ENCODE data around the gene AP5M1.
"Not testable (repeated sequence)": the region's sequence is repeated elsewhere in the genome, so short reads cannot be mapped to it uniquely, and the experiment has no call there.

AP5M1 gene

DNA sequence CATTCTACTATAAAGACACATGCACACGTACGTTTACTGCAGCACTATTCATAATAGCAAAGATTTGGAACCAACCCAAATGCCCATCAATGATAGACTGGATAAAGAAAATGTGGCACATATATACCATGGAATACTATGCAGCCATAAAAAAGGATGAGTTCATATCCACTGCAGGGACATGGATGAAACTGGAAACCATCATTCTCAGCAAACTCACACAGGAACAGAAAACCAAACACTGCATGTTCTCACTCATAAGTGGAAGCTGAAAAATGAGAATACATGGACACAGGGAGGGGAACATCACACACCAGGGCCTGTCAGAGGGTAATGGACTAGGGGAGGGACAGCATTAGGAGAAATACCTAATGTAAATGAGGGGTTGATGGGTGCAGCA, 10.6 kb upstream of the AP5M1 start:
- H3K27ac ChIP-seq (ENCODE audit: low read length); H3K27me3 ChIP-seq (ENCODE audit: low read depth, low read length); H3K4me1 ChIP-seq (ENCODE audit: control insufficient read depth in 1 of 2, insufficient read depth in 2 of 2, low read length in 2 of 2); H3K4me3 ChIP-seq (ENCODE audit: low read depth in 1 of 2, low read length in 2 of 2); H3K36me3 ChIP-seq (ENCODE audit: control insufficient read depth in 1 of 2, insufficient read depth in 2 of 2, low read length in 2 of 2); H3K9me3 ChIP-seq (ENCODE audit: control insufficient read depth in 1 of 2, low read length in 2 of 2): not testable (repeated sequence)

DNA sequence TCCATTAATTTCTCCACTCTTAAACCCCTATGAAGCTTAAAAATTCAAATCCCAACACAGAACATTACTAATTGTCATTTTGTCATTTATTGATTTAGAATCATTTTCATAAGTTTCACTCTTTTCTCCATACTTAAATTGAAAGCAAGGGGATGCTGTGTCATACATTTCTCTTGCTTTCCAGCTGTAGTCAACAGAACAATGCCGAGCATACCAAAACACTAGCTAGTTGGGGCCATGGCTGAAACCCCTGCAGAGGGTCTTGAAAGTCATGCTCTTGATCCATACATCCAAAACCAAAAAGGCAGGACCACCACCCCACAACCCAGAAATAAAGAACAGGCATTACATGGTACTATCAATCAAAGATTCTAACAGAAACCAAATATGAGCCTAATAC, 9.1 kb upstream of the AP5M1 start:
- no peaks in the 10 kb centered on the region for H3K9me3 ChIP-seq (ENCODE audit: control insufficient read depth in 1 of 2, low read length in 2 of 2)
- H3K36me3 ChIP-seq (ENCODE audit: control insufficient read depth in 1 of 2, insufficient read depth in 2 of 2, low read length in 2 of 2): peaks cover 0 to 3% of the 10 kb centered on the region in 2 donors
- H3K4me3 ChIP-seq (ENCODE audit: low read depth in 1 of 2, low read length in 2 of 2): no peak overlapping the region
- H3K27me3 ChIP-seq (ENCODE audit: low read depth, low read length): no peaks in the 10 kb centered on the region
- no peak overlapping the region for H3K27ac ChIP-seq (ENCODE audit: low read length)
- H3K4me1 ChIP-seq (ENCODE audit: control insufficient read depth in 1 of 2, insufficient read depth in 2 of 2, low read length in 2 of 2): peaks cover 5 to 9% of the 10 kb centered on the region in 2 donors

DNA sequence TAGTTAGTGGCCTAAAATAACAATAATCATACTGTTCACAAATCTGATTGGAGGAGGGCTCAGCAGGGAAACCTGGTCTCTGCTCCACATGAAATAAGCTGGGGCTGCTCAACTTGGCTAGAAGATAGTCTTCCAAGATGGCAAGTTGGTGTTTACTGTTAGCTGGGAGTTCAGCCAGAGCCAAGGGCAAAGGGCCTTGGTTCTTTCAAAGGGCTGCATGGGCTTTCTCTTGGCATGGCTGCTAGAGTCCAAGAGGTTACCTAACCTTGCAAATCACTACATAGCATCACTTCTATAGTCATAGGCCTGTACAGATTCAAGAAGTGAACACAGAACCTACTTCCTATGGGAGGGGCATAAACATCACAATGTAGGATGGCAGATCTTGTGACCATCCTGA, 7.2 kb upstream of the AP5M1 start:
- peaks cover 0 to under 1% of the 10 kb centered on the region in 2 donors for H3K36me3 ChIP-seq (ENCODE audit: control insufficient read depth in 1 of 2, insufficient read depth in 2 of 2, low read length in 2 of 2)
- H3K9me3 ChIP-seq (ENCODE audit: control insufficient read depth in 1 of 2, low read length in 2 of 2): no peaks in the 10 kb centered on the region
- no peaks in the 10 kb centered on the region for H3K27me3 ChIP-seq (ENCODE audit: low read depth, low read length)
- no peak overlapping the region for H3K27ac ChIP-seq (ENCODE audit: low read length)
- peaks cover 5 to 12% of the 10 kb centered on the region in 2 donors for H3K4me1 ChIP-seq (ENCODE audit: control insufficient read depth in 1 of 2, insufficient read depth in 2 of 2, low read length in 2 of 2)
- H3K4me3 ChIP-seq (ENCODE audit: low read depth in 1 of 2, low read length in 2 of 2): no peak overlapping the region

DNA sequence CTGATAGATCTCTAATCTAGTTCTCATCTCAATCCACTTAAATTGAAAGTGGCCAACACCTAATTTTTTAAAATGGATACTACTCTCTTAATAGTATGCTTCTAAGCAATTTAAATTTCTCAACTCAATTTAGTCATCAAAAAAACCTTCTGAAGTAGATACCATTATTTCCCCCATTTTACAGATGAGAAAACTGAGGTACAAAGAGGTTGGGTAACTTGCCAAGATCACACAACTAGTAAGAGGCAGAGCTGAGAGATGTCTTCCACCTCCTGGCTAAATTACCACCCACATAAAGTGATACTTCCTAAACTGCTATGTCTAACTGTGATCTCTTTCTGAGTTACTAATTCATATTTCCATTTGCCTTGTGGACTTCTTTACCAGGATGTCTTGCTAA, 6.7 kb upstream of the AP5M1 start:
- Histone ChIP-seq H3K4me1 (ENCODE audit: control insufficient read depth in 1 of 2, insufficient read depth in 2 of 2, low read length in 2 of 2) (peaks cover 5 to 17% of the 10 kb centered on the region in 2 donors), H3K27me3 (ENCODE audit: low read depth, low read length) (no peaks in the 10 kb centered on the region), H3K27ac (ENCODE audit: low read length) (no peak overlapping the region), H3K36me3 (ENCODE audit: control insufficient read depth in 1 of 2, insufficient read depth in 2 of 2, low read length in 2 of 2) (no peaks in the 10 kb centered on the region), H3K4me3 (ENCODE audit: low read depth in 1 of 2, low read length in 2 of 2) (no peak overlapping the region), H3K9me3 (ENCODE audit: control insufficient read depth in 1 of 2, low read length in 2 of 2) (no peaks in the 10 kb centered on the region)

DNA sequence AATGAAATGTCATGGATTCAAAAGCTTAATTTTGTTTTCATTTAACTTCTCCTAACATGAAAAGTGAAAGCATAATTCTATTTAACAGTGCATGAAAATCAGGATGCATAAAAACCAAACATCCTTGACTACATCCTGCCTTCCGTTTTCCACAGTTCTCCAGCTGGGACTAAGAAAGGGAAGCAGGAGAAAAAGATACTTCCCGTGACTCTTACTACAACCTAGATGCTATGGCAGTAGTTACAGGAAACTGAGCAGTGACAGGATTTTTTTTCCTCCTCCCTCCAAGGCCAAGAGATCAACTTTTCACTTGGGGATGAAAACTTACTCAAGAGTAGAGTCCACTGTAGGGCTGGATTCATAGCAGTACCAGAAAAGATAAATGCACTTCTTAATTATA, 2.7 kb upstream of the AP5M1 start:
- Histone ChIP-seq H3K9me3 (ENCODE audit: control insufficient read depth in 1 of 2, low read length in 2 of 2) (no peaks in the 10 kb centered on the region), H3K4me3 (ENCODE audit: low read depth in 1 of 2, low read length in 2 of 2) (no peak overlapping the region), H3K27me3 (ENCODE audit: low read depth, low read length) (no peaks in the 10 kb centered on the region), H3K4me1 (ENCODE audit: control insufficient read depth in 1 of 2, insufficient read depth in 2 of 2, low read length in 2 of 2) (peaks cover 9 to 36% of the 10 kb centered on the region in 2 donors), H3K27ac (ENCODE audit: low read length) (no peak overlapping the region), H3K36me3 (ENCODE audit: control insufficient read depth in 1 of 2, insufficient read depth in 2 of 2, low read length in 2 of 2) (peaks cover 0 to 6% of the 10 kb centered on the region in 2 donors)

DNA sequence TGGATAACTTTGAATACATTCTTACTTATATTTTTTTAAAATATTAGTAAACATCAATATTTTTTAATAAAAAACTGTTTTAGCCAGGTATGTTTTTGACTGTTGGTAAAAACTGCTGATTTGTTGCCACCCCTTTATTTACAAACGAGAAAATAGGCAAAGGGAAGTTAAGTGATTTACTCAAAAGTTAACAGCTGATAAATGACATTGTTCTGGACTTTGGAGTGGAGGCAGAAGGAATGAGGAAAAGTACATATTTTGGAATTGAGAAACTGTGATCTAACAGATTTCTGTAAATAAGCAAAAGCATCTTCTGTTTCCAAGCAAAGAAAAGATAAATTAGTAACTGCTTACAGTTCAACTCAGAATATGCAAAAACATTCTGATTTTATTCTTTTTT, 4.5 kb downstream of the AP5M1 start:
- peaks cover 17 to 23% of the 10 kb centered on the region in 2 donors for H3K36me3 ChIP-seq (ENCODE audit: control insufficient read depth in 1 of 2, insufficient read depth in 2 of 2, low read length in 2 of 2)
- H3K9me3 ChIP-seq (ENCODE audit: control insufficient read depth in 1 of 2, low read length in 2 of 2): no peaks in the 10 kb centered on the region
- H3K27ac ChIP-seq (ENCODE audit: low read length): no peak overlapping the region
- no peak overlapping the region for H3K4me3 ChIP-seq (ENCODE audit: low read depth in 1 of 2, low read length in 2 of 2)
- H3K27me3 ChIP-seq (ENCODE audit: low read depth, low read length): no peaks in the 10 kb centered on the region
- peaks cover 7 to 21% of the 10 kb centered on the region in 2 donors for H3K4me1 ChIP-seq (ENCODE audit: control insufficient read depth in 1 of 2, insufficient read depth in 2 of 2, low read length in 2 of 2)

DNA sequence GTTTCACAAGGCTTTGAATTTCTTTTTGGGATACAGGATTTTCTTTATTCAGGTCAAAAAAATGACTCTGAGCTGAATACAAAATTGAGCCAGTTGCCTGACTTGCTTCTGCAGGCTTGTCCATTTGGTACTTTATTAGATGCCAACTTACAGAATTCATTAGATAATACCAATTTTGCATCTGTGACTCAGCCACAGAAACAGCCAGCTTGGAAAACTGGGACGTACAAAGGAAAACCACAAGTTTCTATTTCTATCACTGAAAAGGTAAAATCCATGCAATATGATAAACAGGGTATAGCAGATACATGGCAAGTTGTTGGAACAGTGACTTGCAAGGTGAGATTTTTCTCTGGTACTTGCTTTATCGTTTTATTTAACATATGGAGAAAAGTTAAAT, 5.8 kb downstream of the AP5M1 start:
- Histone ChIP-seq H3K9me3 (ENCODE audit: control insufficient read depth in 1 of 2, low read length in 2 of 2) (no peaks in the 10 kb centered on the region), H3K4me3 (ENCODE audit: low read depth in 1 of 2, low read length in 2 of 2) (no peak overlapping the region), H3K4me1 (ENCODE audit: control insufficient read depth in 1 of 2, insufficient read depth in 2 of 2, low read length in 2 of 2) (peaks cover 7 to 21% of the 10 kb centered on the region in 2 donors), H3K27ac (ENCODE audit: low read length) (no peak overlapping the region), H3K27me3 (ENCODE audit: low read depth, low read length) (no peaks in the 10 kb centered on the region), H3K36me3 (ENCODE audit: control insufficient read depth in 1 of 2, insufficient read depth in 2 of 2, low read length in 2 of 2) (peaks cover 19 to 22% of the 10 kb centered on the region in 2 donors)

DNA sequence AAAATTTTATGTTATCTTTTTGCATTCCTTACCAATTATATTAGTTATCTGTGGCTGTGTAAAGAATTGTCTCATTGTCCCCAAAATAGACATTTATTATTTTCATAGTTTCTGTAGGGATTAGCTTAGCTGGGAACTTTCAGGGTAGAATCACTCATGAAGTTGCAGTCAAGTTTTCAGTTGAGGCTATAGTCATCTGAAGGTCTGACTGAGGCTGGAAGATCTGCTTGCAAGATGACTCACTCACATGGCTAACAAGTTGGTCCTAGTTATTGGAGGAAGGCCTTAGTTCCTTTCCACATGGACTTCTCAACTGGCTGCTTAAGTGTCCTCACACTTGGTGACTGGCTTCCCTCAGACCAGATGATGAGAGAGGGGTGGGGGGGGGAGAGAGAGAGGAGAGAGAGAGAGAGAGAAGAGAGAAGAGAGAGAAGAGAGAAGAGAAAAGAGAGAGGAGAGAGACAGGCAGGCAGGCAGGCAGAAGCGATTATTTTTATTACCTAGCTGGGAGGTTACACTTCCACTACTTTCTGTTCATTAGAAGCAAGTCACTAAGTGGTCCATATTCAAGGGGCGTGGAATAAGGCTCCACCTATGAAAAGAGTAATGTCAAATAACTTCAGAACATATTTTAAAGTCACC, 6.4 kb downstream of the AP5M1 start:
- H3K27ac ChIP-seq (ENCODE audit: low read length): no peak overlapping the region
- H3K36me3 ChIP-seq (ENCODE audit: control insufficient read depth in 1 of 2, insufficient read depth in 2 of 2, low read length in 2 of 2): peaks cover 19 to 22% of the 10 kb centered on the region in 2 donors
- H3K4me3 ChIP-seq (ENCODE audit: low read depth in 1 of 2, low read length in 2 of 2): no peak overlapping the region
- H3K27me3 ChIP-seq (ENCODE audit: low read depth, low read length): no peaks in the 10 kb centered on the region
- H3K9me3 ChIP-seq (ENCODE audit: control insufficient read depth in 1 of 2, low read length in 2 of 2): no peaks in the 10 kb centered on the region
- H3K4me1 ChIP-seq (ENCODE audit: control insufficient read depth in 1 of 2, insufficient read depth in 2 of 2, low read length in 2 of 2): peaks cover 7 to 16% of the 10 kb centered on the region in 2 donors

DNA sequence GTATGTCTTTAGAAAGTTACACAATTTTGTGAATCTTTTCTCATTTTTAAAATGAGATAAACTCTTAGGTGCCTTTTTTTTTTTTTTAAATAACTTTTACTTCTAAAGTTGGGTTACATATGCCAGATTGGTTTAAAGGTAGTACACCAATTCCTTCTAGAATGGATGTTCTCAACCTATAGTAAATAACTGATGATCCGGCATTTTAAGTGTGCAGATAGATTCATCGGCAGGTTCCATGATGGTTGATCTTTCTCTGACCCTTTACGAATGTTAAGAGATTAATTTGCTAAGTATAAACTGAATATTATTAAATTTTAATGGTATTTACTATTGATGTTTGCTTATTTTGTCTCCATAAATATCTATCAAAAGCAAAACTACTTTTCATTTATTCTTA, 8.3 kb downstream of the AP5M1 start:
- H3K4me1 ChIP-seq (ENCODE audit: control insufficient read depth in 1 of 2, insufficient read depth in 2 of 2, low read length in 2 of 2): no peaks in the 10 kb centered on the region
- H3K27ac ChIP-seq (ENCODE audit: low read length): no peak overlapping the region
- H3K4me3 ChIP-seq (ENCODE audit: low read depth in 1 of 2, low read length in 2 of 2): no peak overlapping the region
- peaks cover 25 to 34% of the 10 kb centered on the region in 2 donors for H3K36me3 ChIP-seq (ENCODE audit: control insufficient read depth in 1 of 2, insufficient read depth in 2 of 2, low read length in 2 of 2)
- no peaks in the 10 kb centered on the region for H3K27me3 ChIP-seq (ENCODE audit: low read depth, low read length)
- H3K9me3 ChIP-seq (ENCODE audit: control insufficient read depth in 1 of 2, low read length in 2 of 2): no peaks in the 10 kb centered on the region

DNA sequence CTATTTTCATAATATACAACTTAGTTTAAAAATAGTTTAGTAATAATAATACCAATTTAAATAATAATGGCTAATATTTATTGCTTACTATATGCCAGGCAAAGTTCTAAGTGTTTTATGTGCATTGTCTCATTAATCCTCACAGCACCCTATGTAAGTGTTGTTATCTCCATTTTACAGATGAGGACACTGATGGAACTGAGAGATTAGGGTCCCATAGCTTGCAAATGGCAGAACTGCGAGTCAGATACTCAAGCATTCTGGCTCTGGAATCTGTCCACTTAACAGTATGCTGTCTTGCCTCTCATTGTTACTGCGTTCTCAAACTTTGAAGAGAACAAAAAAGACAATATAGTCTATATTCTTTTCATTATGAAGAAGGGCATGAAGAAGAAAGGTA, 19.0 kb downstream of the AP5M1 start:
- no peaks in the 10 kb centered on the region for H3K9me3 ChIP-seq (ENCODE audit: control insufficient read depth in 1 of 2, low read length in 2 of 2)
- H3K4me1 ChIP-seq (ENCODE audit: control insufficient read depth in 1 of 2, insufficient read depth in 2 of 2, low read length in 2 of 2): no peaks in the 10 kb centered on the region
- H3K4me3 ChIP-seq (ENCODE audit: low read depth in 1 of 2, low read length in 2 of 2): no peak overlapping the region
- H3K27ac ChIP-seq (ENCODE audit: low read length): no peak overlapping the region
- H3K27me3 ChIP-seq (ENCODE audit: low read depth, low read length): no peaks in the 10 kb centered on the region
- peaks cover 26 to 37% of the 10 kb centered on the region in 2 donors for H3K36me3 ChIP-seq (ENCODE audit: control insufficient read depth in 1 of 2, insufficient read depth in 2 of 2, low read length in 2 of 2)

DNA sequence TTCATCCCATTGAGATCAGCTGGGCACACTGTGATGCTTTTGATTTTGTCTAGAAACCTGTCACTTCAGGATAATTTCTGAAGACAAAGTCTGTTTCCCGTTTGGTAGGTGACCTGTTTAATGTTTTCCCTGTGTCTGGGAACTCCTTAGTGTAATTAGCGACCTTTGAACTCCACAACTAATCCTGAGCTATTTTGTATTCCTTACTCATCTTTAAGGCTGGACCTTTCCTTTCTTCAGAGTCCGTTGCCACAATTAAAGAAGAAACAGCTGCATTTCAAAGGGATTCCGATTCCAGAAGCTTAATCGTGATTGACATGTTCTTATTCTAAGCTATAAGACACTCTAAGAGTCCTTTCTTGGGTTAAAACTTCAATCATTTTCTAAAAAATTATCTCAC, 22.0 kb downstream of the AP5M1 start:
- H3K27ac ChIP-seq (ENCODE audit: low read length): no peak overlapping the region

More for the DNA sequence above, 22.0 kb downstream of the AP5M1 start:
- no peaks in the 10 kb centered on the region for H3K4me1 ChIP-seq (ENCODE audit: control insufficient read depth in 1 of 2, insufficient read depth in 2 of 2, low read length in 2 of 2)
- no peaks in the 10 kb centered on the region for H3K27me3 ChIP-seq (ENCODE audit: low read depth, low read length)
- H3K36me3 ChIP-seq (ENCODE audit: control insufficient read depth in 1 of 2, insufficient read depth in 2 of 2, low read length in 2 of 2): peaks cover 18 to 20% of the 10 kb centered on the region in 2 donors
- H3K9me3 ChIP-seq (ENCODE audit: control insufficient read depth in 1 of 2, low read length in 2 of 2): no peaks in the 10 kb centered on the region
- H3K4me3 ChIP-seq (ENCODE audit: low read depth in 1 of 2, low read length in 2 of 2): no peak overlapping the region
